ENCODE measurements around the gene DCHS1. TPM values are rescaled to one million over a fixed set of nuclear protein-coding genes. Genes with fewer than 3 reads are reported as not detected.

Gene DCHS1
- total RNA-seq, 2 donors from 2014 or later, result 1.8 to 8.0 TPM

GRCh38 chr11:6615882-6616585 lies 39.6 kb downstream of the DCHS1 start:
- Mint-ChIP-seq H3K4me1 (peaks cover 24% of the 10 kb centered on the region), H3K27me3 (no peaks in the 10 kb centered on the region), H3K36me3 (ENCODE audit: low read depth) (peaks cover 9% of the 10 kb centered on the region), H3K27ac (peak overlapping the region; percentile 9), H3K4me3 (no peak overlapping the region)
- no peaks in the 10 kb centered on the region for H3K9me3 ChIP-seq (ENCODE audit: control insufficient read depth, low read length, poor library complexity, severe bottlenecking)
- no peak for DNase-seq
- no peak for ATAC-seq

GRCh38 chr11:6615046-6615445 lies 40.6 kb downstream of the DCHS1 start:
- Mint-ChIP-seq H3K36me3 (ENCODE audit: low read depth) (peaks cover 9% of the 10 kb centered on the region), H3K27ac (no peak overlapping the region), H3K4me1 (peaks cover 29% of the 10 kb centered on the region), H3K4me3 (no peak overlapping the region), H3K27me3 (no peaks in the 10 kb centered on the region)
- H3K9me3 ChIP-seq (ENCODE audit: control insufficient read depth, low read length, poor library complexity, severe bottlenecking), result no peaks in the 10 kb centered on the region
- DNase-seq (no peak), ATAC-seq (no peak)

GRCh38 chr11:6614446-6614845 lies 41.2 kb downstream of the DCHS1 start:
- no peak for DNase-seq
- no peak for ATAC-seq
- H3K27me3 Mint-ChIP-seq, result no peaks in the 10 kb centered on the region
- H3K27ac Mint-ChIP-seq, result no peak overlapping the region
- H3K4me1 Mint-ChIP-seq, result peaks cover 33% of the 10 kb centered on the region
- peaks cover 11% of the 10 kb centered on the region for H3K36me3 Mint-ChIP-seq (ENCODE audit: low read depth)
- H3K9me3 ChIP-seq (ENCODE audit: control insufficient read depth, low read length, poor library complexity, severe bottlenecking), result no peaks in the 10 kb centered on the region
- no peak overlapping the region for H3K4me3 Mint-ChIP-seq

DNA sequence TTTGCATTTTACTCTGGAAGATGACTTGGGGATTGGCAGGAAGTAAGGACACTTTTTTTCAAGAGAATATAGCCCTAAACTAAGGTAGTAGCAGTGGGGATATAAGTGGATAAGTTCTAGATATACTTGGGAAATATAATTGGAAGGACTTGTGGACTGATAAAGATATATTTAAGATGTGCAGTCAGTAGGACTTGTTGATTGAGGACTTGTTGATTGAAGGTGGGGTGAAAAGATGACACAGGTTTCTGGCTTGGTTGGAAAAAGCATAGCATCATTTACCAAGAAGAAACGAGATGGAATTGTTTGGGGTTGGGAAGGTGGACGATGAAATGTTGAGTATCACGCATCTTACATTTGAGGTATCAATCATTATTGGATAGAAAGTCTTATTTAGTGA lies 42.1 kb downstream of the DCHS1 start:
- DNase-seq (no peak), ATAC-seq (no peak)
- Mint-ChIP-seq H3K27ac (no peak overlapping the region), H3K27me3 (no peaks in the 10 kb centered on the region), H3K4me1 (peaks cover 37% of the 10 kb centered on the region), H3K36me3 (ENCODE audit: low read depth) (peaks cover 11% of the 10 kb centered on the region), H3K4me3 (no peak overlapping the region)
- no peaks in the 10 kb centered on the region for H3K9me3 ChIP-seq (ENCODE audit: control insufficient read depth, low read length, poor library complexity, severe bottlenecking)

DNA sequence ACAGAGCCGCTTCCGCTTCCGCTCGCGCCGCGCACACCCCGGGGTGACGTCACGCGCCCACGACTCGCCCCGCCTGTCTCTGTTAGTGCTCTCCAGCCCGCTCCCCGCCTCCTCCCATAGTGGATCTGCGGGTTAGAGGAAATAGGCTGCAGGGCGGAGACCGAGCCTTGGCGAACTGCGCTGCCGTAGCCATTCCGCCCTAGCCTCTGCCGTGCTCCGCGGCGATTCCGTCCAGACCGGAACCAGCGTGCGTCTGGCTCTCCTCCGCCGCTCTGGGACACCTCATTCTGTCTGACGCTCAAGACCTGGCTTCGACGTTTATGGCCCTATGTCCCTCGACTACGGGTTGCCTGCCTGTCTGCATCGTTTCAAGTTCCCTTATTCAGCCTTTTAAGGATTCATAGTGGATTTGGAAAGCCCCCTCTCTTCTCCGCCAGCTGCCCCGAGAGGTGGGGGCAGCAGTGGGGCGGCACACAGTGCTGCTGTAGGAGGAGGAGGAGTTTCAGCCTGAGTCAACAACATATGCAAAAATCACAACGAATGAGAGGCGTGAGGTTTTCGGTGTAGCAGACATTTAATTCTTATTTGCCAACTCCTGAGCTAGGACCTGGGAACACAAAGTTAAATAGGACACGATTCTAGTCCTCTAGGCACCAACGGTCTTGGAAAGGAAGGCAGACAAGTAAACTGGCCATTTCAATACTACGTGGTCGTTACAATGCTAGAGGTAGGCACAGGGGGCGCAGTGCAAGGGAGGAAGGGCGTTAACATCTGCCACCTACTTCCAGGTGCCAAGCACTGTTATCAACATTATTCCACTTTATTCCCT lies 43.2 kb downstream of the DCHS1 start, which contains the start of gene TAF10:
TSS of gene TAF10 (minus strand) at position 4 of the 829 bp plus-strand sequence. CDS start 27 bp downstream, outside the sequence.
- Mint-ChIP-seq H3K36me3 (ENCODE audit: low read depth) (peaks cover 11% of the 10 kb centered on the region), H3K4me1 (peaks cover 41% of the 10 kb centered on the region)

GRCh38 chr11:6611963-6612212 lies 43.7 kb downstream of the DCHS1 start:
- H3K27ac Mint-ChIP-seq, result no peak overlapping the region
- no peak overlapping the region for H3K4me3 Mint-ChIP-seq
- ATAC-seq, result no peak

More for the DNA sequence above, 43.2 kb downstream of the DCHS1 start, which contains the start of gene TAF10:
- DNase-seq, result peak; percentile 93 to 94 (median 93)
- no peaks in the 10 kb centered on the region for H3K9me3 ChIP-seq (ENCODE audit: control insufficient read depth, low read length, poor library complexity, severe bottlenecking)
- Mint-ChIP-seq H3K27ac (no peak within 1 kb of the TSS), H3K27me3 (no peaks in the 10 kb centered on the region), H3K4me3 (no peak within 1 kb of the TSS)
- peak; percentile 90 for ATAC-seq

GRCh38 chr11:6611092-6611962 lies 44.3 kb downstream of the DCHS1 start:
- no peak overlapping the region for H3K4me3 Mint-ChIP-seq
- H3K9me3 ChIP-seq (ENCODE audit: control insufficient read depth, low read length, poor library complexity, severe bottlenecking), result no peaks in the 10 kb centered on the region
- H3K4me1 Mint-ChIP-seq, result peaks cover 41% of the 10 kb centered on the region
- H3K27ac Mint-ChIP-seq, result no peak overlapping the region
- DNase-seq (peak in 1 of 3 donors; percentile 27), ATAC-seq (peak; percentile 7)
- H3K36me3 Mint-ChIP-seq (ENCODE audit: low read depth), result peaks cover 11% of the 10 kb centered on the region
- no peaks in the 10 kb centered on the region for H3K27me3 Mint-ChIP-seq

More at GRCh38 chr11:6611963-6612212, 43.7 kb downstream of the DCHS1 start:
- no peaks in the 10 kb centered on the region for H3K27me3 Mint-ChIP-seq
- DNase-seq, result no peak
- H3K36me3 Mint-ChIP-seq (ENCODE audit: low read depth), result peaks cover 11% of the 10 kb centered on the region
- H3K4me1 Mint-ChIP-seq, result peaks cover 41% of the 10 kb centered on the region
- H3K9me3 ChIP-seq (ENCODE audit: control insufficient read depth, low read length, poor library complexity, severe bottlenecking), result no peaks in the 10 kb centered on the region

- H3K4me3 Mint-ChIP-seq, result no peak overlapping the region
- H3K4me1 Mint-ChIP-seq, result peaks cover 41% of the 10 kb centered on the region
- H3K36me3 Mint-ChIP-seq (ENCODE audit: low read depth), result peaks cover 6% of the 10 kb centered on the region
- DNase-seq, result no peak
- no peak overlapping the region for H3K27ac Mint-ChIP-seq
- no peak for ATAC-seq
- no peaks in the 10 kb centered on the region for H3K9me3 ChIP-seq (ENCODE audit: control insufficient read depth, low read length, poor library complexity, severe bottlenecking)
- H3K27me3 Mint-ChIP-seq, result no peaks in the 10 kb centered on the region
Observed at GRCh38 chr11:6610591-6610990, 45.0 kb downstream of the DCHS1 start.

DNA sequence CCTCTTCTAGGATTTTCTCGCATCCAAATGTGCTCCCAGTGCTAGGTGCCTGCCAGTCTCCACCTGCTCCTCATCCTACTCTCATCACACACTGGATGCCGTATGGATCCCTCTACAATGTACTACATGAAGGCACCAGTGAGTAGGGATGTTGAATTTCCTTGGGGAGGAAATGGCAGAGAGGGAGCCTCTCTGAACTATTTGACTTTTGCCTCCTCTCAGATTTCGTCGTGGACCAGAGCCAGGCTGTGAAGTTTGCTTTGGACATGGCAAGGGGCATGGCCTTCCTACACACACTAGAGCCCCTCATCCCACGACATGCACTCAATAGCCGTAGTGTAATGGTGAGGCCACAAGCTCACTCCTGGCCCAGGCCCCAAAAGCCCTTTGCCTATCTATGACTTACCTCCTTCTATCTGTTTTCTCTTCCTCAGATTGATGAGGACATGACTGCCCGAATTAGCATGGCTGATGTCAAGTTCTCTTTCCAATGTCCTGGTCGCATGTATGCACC lies 46.0 kb downstream of the DCHS1 start:
- Mint-ChIP-seq H3K27me3 (no peaks in the 10 kb centered on the region), H3K36me3 (ENCODE audit: low read depth) (peaks cover 2% of the 10 kb centered on the region), H3K27ac (no peak overlapping the region), H3K4me1 (peaks cover 32% of the 10 kb centered on the region), H3K4me3 (peak overlapping the region; percentile 60)
- DNase-seq, result no peak
- no peaks in the 10 kb centered on the region for H3K9me3 ChIP-seq (ENCODE audit: control insufficient read depth, low read length, poor library complexity, severe bottlenecking)
- no peak for ATAC-seq

DNA sequence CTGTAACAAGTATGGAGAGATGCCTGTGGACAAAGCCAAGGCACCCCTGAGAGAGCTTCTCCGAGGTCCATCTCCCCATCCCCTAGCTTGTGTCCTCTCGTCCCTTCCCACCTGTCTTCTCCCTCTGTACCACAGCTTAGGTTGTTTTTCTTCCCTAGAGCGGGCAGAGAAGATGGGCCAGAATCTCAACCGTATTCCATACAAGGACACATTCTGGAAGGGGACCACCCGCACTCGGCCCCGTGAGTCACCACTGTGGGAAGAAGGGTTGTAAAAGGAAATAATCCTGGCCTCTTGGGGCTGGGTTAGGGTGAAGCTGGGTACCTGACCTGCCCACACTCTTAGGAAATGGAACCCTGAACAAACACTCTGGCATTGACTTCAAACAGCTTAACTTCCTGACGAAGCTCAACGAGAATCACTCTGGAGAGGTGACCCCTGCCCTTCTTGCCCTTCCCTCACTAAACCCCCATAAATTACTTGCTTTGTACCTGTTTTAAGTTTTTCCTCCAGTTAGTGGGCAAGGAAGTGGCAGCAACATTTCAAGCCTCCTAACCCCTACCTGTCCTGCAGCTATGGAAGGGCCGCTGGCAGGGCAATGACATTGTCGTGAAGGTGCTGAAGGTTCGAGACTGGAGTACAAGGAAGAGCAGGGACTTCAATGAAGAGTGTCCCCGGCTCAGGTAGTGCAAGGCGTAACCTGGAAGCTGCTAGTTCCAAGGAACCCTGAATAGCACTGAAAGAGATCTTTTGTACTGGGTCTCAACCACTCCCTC lies 46.7 kb downstream of the DCHS1 start:
- Mint-ChIP-seq H3K4me1 (peaks cover 32% of the 10 kb centered on the region), H3K36me3 (ENCODE audit: low read depth) (peaks cover 2% of the 10 kb centered on the region), H3K27ac (no peak overlapping the region), H3K27me3 (no peaks in the 10 kb centered on the region), H3K4me3 (peak overlapping the region; percentile 25)
- no peak for DNase-seq
- H3K9me3 ChIP-seq (ENCODE audit: control insufficient read depth, low read length, poor library complexity, severe bottlenecking), result no peaks in the 10 kb centered on the region
- no peak for ATAC-seq

GRCh38 chr11:6608011-6608410 lies 47.6 kb downstream of the DCHS1 start:
- peaks cover 2% of the 10 kb centered on the region for H3K36me3 Mint-ChIP-seq (ENCODE audit: low read depth)
- peak overlapping the region; percentile 21 for H3K4me3 Mint-ChIP-seq
- ATAC-seq (no peak), DNase-seq (no peak)
- H3K4me1 Mint-ChIP-seq, result peaks cover 32% of the 10 kb centered on the region
- no peak overlapping the region for H3K27ac Mint-ChIP-seq
- no peaks in the 10 kb centered on the region for H3K27me3 Mint-ChIP-seq
- no peaks in the 10 kb centered on the region for H3K9me3 ChIP-seq (ENCODE audit: control insufficient read depth, low read length, poor library complexity, severe bottlenecking)

- Mint-ChIP-seq H3K4me3 (peak overlapping the region; percentile 50), H3K27ac (no peak overlapping the region), H3K27me3 (no peaks in the 10 kb centered on the region), H3K36me3 (ENCODE audit: low read depth) (peaks cover 2% of the 10 kb centered on the region), H3K4me1 (peaks cover 32% of the 10 kb centered on the region)
- ATAC-seq (no peak), DNase-seq (no peak)
- H3K9me3 ChIP-seq (ENCODE audit: control insufficient read depth, low read length, poor library complexity, severe bottlenecking), result no peaks in the 10 kb centered on the region
Observed at GRCh38 chr11:6607190-6607795, 48.3 kb downstream of the DCHS1 start.

All from T-helper 17 cell (primary cell).